K562 (cell line): ENCODE results near the gene PEX7. TPM values are rescaled to one million over a fixed set of nuclear protein-coding genes. Genes with fewer than 3 reads are reported as not detected.
A peak's percentile ranks its signal among the peaks of the same experiment; 100 is the strongest.

Source experiments
- IRF1 ChIP-seq: sonication (generic); formaldehyde crosslinking; IDR thresholded peaks from 2 replicates; pipeline ENCODE4 v1.8.0; 2022; ENCODE audit warnings: missing genetic modification reagents, mild to moderate bottlenecking, borderline replicate concordance
- KDM2B ChIP-seq: fragments of 250-450 bp; sonication (Bioruptor Pico); IDR thresholded peaks from 2 replicates; pipeline ENCODE4 v1.8.0; 2021; ENCODE audit warnings: mild to moderate bottlenecking, moderate library complexity
- MTA2 ChIP-seq: fragments of 450-650 bp; IDR thresholded peaks from 2 replicates; pipeline ENCODE4 v1.6.1; 2016; ENCODE audit warnings: low read depth
- NFE2 ChIP-seq: IDR thresholded peaks from 2 replicates; pipeline ENCODE4 v1.6.1; 2014; ENCODE audit warnings: antibody characterized with exemption, low read depth
- NFE2L1 ChIP-seq: fragments of 450-650 bp; IDR thresholded peaks from 2 replicates; pipeline ENCODE4 v1.6.1; 2016; ENCODE audit warnings: missing genetic modification characterization, low read depth, mild to moderate bottlenecking, missing compliant biosample characterization, moderate library complexity, borderline replicate concordance
- NR2C1 ChIP-seq, 2 experiments: fragments of 450-650 bp; IDR thresholded peaks; 2 replicates each; pipeline ENCODE4 v1.6.1; 2017; ENCODE audit warnings: mild to moderate bottlenecking in 2 of 2, antibody characterized with exemption in 1 of 2, inconsistent platforms in 1 of 2, missing compliant biosample characterization in 1 of 2, missing genetic modification characterization in 1 of 2
- PTTG1 ChIP-seq: fragments of 450-650 bp; IDR thresholded peaks from 2 replicates; pipeline ENCODE4 v1.6.1; 2016; ENCODE audit warnings: low read depth, mild to moderate bottlenecking, missing genetic modification characterization, missing compliant biosample characterization
- RBM14 ChIP-seq: fragments of 200-400 bp; formaldehyde crosslinking; IDR thresholded peaks from 2 replicates; pipeline ENCODE4 v1.6.1; 2018; ENCODE audit warnings: low read depth, mild to moderate bottlenecking, low read length, moderate library complexity, borderline replicate concordance; ENCODE audit not compliant: insufficient read depth
- SMARCA4 ChIP-seq: fragments of 450-650 bp; IDR thresholded peaks from 2 replicates; pipeline ENCODE4 v1.6.1; 2016
- SMARCA5 ChIP-seq: fragments of 450-650 bp; IDR thresholded peaks from 2 replicates; pipeline ENCODE4 v1.6.1; 2016
- ZFPM2 ChIP-seq: fragments of 250-450 bp; sonication (Bioruptor Pico); IDR thresholded peaks from 2 replicates; pipeline ENCODE4 v1.5.1; 2022; ENCODE audit warnings: mild to moderate bottlenecking
- ZFX ChIP-seq: sonication (generic); formaldehyde crosslinking; IDR thresholded peaks from 2 replicates; pipeline ENCODE4 v1.8.0; 2022; ENCODE audit warnings: mild to moderate bottlenecking, missing genetic modification reagents, moderate library complexity
- ZNF133 ChIP-seq: fragments of 250-450 bp; sonication (Bioruptor Pico); IDR thresholded peaks from 2 replicates; pipeline ENCODE4 v1.4.0; 2020; ENCODE audit warnings: mild to moderate bottlenecking
- ZNF445 ChIP-seq: fragments of 250-450 bp; sonication (Bioruptor Pico); IDR thresholded peaks from 2 replicates; pipeline ENCODE4 v1.4.0; 2020; ENCODE audit warnings: low read depth, mild to moderate bottlenecking, moderate library complexity
- ZNF696 ChIP-seq: fragments of 250-450 bp; sonication (Bioruptor Pico); conservative IDR thresholded peaks from 2 replicates; pipeline ENCODE4 v1.4.0; 2020; ENCODE audit warnings: mild to moderate bottlenecking, moderate library complexity
- polyA plus RNA-seq, 8 experiments: library from polyadenylated mRNA; depleted of rRNA in 4 of 8; stranded (reverse) in 5 of 8; unstranded in 3 of 8; fragments of >200 nt; fragmentation: Nextera tagmentation in 2 of 8; fragmentation: Illumina TruSeq in 1 of 8; extraction: Ambion mirVana in 2 of 8; extraction: Trizol in 1 of 8; gene quantifications; 2 replicates each; pipeline versions ENCODE4 v1.2.1 to v1.2.3, GENCODE V29; 2011 to 2014; ENCODE audit warnings: inconsistent platforms in 1 of 8, missing spikeins in 1 of 8
- total RNA-seq, 7 experiments: library from RNA; depleted of rRNA in 6 of 7; stranded (reverse); fragments of >200 nt in 6 of 7; fragmentation: Illumina TruSeq in 2 of 7; extraction: Trizol in 2 of 7; gene quantifications; 2 replicates each; pipeline versions ENCODE4 v1.2.1 to v1.2.3, GENCODE V29; 2011 to 2021; ENCODE audit warnings: low replicate concordance in 1 of 7
- TF ChIP-seq, protein P1 (sequence below), 2 experiments: fragments of 450-650 bp; conservative IDR thresholded peaks; 2 replicates each; pipeline ENCODE4 v1.6.1; 2017; ENCODE audit warnings: mild to moderate bottlenecking in 2 of 2, moderate library complexity in 2 of 2
- TF ChIP-seq, protein P2 (sequence below): sonication (generic); formaldehyde crosslinking; IDR thresholded peaks from 2 replicates; pipeline ENCODE4 v1.8.1; 2023; ENCODE audit warnings: mild to moderate bottlenecking, missing genetic modification reagents
- TF ChIP-seq, protein P3 (sequence below), 2 experiments: fragments of 450-650 bp in 1 of 2; sonication (generic) in 1 of 2; formaldehyde crosslinking; conservative IDR thresholded peaks; 2 replicates each; pipeline versions ENCODE4 v1.4.0 to v1.8.1; 2020 to 2022; ENCODE audit warnings: mild to moderate bottlenecking in 1 of 2, missing genetic modification reagents in 1 of 2

PEX7 gene
- total and polyA plus RNA-seq, 9 of the 15 experiments (the other 6 are each of a cell fraction or from before 2014, with no cell fraction given), result 1.6 to 12.9 (median 9.1) TPM

DNA sequence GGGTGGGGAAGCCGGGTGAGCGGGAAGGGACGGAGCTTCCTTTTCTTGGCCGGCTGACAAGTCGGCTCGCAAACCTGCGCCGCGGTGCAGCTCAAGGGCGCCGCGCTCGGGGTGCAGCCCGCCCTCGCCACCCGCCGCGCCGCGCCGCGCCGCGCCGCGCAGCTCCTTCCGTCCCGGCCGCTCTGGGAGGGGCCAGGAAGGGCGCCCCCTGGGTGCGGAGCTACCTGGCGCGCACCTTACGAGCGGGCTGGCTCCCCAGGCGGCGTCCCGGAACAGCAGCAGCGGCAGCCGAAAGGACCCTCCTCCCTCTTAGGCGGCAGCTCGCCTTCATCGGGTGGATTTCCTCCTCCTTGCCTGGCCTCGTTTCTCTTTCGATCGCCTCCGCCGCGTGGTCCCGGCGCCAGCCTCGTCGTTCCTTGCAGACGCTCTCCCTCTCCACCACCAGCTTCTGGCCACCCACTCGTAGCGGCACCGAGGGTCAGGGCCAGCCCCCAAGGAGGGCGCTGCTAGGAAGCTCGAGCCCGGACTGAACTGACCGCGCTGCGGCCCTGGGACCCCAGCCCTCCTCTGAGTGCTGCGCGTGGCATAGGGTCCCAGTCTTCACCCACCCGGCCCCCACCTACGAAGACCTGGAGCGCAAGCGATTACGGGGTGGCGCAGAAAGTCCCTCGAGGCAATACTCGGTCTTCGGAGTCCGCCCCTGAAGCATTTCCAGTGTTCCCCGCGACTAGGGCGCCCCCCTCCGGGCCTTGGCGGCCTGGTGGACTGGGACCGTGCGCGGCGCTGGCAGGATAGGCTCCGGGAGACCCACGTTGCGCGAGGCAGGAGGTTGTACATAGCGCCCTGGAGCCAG, 29.8 kb upstream of the PEX7 start, which contains the start of gene MAP3K5 (continued):
- TF ChIP-seq, protein P1, sequence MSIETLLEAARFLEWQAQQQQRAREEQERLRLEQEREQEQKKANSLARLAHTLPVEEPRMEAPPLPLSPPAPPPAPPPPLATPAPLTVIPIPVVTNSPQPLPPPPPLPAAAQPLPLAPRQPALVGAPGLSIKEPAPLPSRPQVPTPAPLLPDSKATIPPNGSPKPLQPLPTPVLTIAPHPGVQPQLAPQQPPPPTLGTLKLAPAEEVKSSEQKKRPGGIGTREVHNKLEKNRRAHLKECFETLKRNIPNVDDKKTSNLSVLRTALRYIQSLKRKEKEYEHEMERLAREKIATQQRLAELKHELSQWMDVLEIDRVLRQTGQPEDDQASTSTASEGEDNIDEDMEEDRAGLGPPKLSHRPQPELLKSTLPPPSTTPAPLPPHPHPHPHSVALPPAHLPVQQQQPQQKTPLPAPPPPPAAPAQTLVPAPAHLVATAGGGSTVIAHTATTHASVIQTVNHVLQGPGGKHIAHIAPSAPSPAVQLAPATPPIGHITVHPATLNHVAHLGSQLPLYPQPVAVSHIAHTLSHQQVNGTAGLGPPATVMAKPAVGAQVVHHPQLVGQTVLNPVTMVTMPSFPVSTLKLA (conservative IDR thresholded peaks at IDR 0.05), result peak; percentile 62 to 78
- peak; percentile 11; the same call in 1 of the 2 replicates for TF ChIP-seq ZNF133 (CRISPR knock-in tag)
- TF ChIP-seq MTA2, result 0 out of 2 replicates have a peak, but pooled peaks have one; percentile 9
- peak; percentile 57 for TF ChIP-seq SMARCA4
- no peak for TF ChIP-seq ZNF445 (CRISPR knock-in tag)
- 0 out of 2 replicates have a peak, but pooled peaks have one; percentile 6 for TF ChIP-seq KDM2B (CRISPR knock-in tag)
- no peak for TF ChIP-seq NR2C1 (IDR thresholded peaks at IDR 0.05)
- TF ChIP-seq NR2C1 (tag; IDR thresholded peaks at IDR 0.05), result no peak; the same call in 1 of the 2 replicates
- TF ChIP-seq, protein P2, sequence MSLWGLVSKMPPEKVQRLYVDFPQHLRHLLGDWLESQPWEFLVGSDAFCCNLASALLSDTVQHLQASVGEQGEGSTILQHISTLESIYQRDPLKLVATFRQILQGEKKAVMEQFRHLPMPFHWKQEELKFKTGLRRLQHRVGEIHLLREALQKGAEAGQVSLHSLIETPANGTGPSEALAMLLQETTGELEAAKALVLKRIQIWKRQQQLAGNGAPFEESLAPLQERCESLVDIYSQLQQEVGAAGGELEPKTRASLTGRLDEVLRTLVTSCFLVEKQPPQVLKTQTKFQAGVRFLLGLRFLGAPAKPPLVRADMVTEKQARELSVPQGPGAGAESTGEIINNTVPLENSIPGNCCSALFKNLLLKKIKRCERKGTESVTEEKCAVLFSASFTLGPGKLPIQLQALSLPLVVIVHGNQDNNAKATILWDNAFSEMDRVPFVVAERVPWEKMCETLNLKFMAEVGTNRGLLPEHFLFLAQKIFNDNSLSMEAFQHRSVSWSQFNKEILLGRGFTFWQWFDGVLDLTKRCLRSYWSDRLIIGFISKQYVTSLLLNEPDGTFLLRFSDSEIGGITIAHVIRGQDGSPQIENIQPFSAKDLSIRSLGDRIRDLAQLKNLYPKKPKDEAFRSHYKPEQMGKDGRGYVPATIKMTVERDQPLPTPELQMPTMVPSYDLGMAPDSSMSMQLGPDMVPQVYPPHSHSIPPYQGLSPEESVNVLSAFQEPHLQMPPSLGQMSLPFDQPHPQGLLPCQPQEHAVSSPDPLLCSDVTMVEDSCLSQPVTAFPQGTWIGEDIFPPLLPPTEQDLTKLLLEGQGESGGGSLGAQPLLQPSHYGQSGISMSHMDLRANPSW (CRISPR knock-in tag), result peak; percentile 83; the same call in 1 of the 2 replicates
- TF ChIP-seq RBM14, result peak; percentile 98; the same call in 1 of the 2 replicates
- peak; percentile 87 for TF ChIP-seq ZFX (CRISPR knock-in tag)
- no peak for TF ChIP-seq IRF1
- TF ChIP-seq ZFPM2 (CRISPR knock-in tag), result 0 out of 2 replicates have a peak, but pooled peaks have one; percentile 48
- no peak for TF ChIP-seq NFE2L1 (tag)
- TF ChIP-seq NFE2, result 0 out of 2 replicates have a peak, but pooled peaks have one; percentile 7
- no peak for TF ChIP-seq ZNF696 (CRISPR knock-in tag)
- TF ChIP-seq, protein P3, sequence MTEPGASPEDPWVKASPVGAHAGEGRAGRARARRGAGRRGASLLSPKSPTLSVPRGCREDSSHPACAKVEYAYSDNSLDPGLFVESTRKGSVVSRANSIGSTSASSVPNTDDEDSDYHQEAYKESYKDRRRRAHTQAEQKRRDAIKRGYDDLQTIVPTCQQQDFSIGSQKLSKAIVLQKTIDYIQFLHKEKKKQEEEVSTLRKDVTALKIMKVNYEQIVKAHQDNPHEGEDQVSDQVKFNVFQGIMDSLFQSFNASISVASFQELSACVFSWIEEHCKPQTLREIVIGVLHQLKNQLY (CRISPR knock-in tag; conservative IDR thresholded peaks at IDR 0.05), result no peak
- 0 out of 2 replicates have a peak, but pooled peaks have one; percentile 75 for TF ChIP-seq SMARCA5
- TF ChIP-seq PTTG1 (tag), result no peak
